Measurements from ENCODE around the gene ITGA2B.

DNA sequence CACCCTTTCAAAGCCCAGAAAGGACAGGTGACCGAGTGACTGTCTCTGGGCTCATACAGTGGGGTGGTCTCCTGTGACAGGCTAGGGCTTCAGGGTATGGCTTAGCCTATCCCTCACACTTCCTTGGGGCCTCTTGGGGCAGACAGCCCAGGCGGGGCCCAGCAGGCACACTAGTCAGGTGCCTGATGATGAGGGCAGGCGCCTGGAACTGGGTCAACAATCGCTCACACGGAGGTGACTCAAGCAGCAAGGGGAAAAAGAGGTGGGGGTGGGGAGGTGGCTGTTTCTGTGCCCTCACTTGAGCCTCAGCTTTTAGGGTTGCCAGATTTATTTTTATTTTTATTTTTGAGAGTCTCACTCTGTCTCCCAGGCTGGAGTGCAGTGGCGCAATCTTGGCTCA lies 50.7 kb downstream of the ITGA2B start:
- TF ChIP-seq, protein P1, sequence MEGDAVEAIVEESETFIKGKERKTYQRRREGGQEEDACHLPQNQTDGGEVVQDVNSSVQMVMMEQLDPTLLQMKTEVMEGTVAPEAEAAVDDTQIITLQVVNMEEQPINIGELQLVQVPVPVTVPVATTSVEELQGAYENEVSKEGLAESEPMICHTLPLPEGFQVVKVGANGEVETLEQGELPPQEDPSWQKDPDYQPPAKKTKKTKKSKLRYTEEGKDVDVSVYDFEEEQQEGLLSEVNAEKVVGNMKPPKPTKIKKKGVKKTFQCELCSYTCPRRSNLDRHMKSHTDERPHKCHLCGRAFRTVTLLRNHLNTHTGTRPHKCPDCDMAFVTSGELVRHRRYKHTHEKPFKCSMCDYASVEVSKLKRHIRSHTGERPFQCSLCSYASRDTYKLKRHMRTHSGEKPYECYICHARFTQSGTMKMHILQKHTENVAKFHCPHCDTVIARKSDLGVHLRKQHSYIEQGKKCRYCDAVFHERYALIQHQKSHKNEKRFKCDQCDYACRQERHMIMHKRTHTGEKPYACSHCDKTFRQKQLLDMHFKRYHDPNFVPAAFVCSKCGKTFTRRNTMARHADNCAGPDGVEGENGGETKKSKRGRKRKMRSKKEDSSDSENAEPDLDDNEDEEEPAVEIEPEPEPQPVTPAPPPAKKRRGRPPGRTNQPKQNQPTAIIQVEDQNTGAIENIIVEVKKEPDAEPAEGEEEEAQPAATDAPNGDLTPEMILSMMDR (IDR thresholded peaks at IDR 0.05; ENCODE audit: low read length): no peak
- TF ChIP-seq EZH2 (IDR thresholded peaks at IDR 0.05; ENCODE audit: borderline replicate concordance, low read length): no peak
